HG03354 (cell line): Measurements from ENCODE around the gene ABCC11.
"Not testable (repeated sequence)": the region's sequence is repeated elsewhere in the genome, so short reads cannot be mapped to it uniquely, and the experiment has no call there.

Experiments
- ATAC-seq: cut with Tn5 transposase; IDR thresholded peaks from one replicate; pipeline ENCODE4 v1.9.1; 2021; ENCODE audit warnings: mild to moderate bottlenecking; ENCODE audit not compliant: unreplicated experiment, poor library complexity, severe bottlenecking

ABCC11 gene

GRCh38 chr16:48166617-48167016, 80.7 kb downstream of the ABCC11 start:
- not testable (repeated sequence) for ATAC-seq

GRCh38 chr16:48165961-48166578, 81.3 kb downstream of the ABCC11 start:
- no peak for ATAC-seq

- ATAC-seq = peak; percentile 92
Measured at GRCh38 chr16:48164907-48165715, 82.2 kb downstream of the ABCC11 start.

GRCh38 chr16:48162839-48163410, 84.4 kb downstream of the ABCC11 start:
- ATAC-seq = no peak

GRCh38 chr16:48161906-48162305, 85.4 kb downstream of the ABCC11 start:
- ATAC-seq = no peak

GRCh38 chr16:48160575-48160974, 86.8 kb downstream of the ABCC11 start:
- no peak for ATAC-seq

GRCh38 chr16:48158296-48158695, 89.0 kb downstream of the ABCC11 start:
- peak; percentile 72 for ATAC-seq

- peak; percentile 18 for ATAC-seq
Measured at GRCh38 chr16:48157794-48158193, 89.5 kb downstream of the ABCC11 start.

- ATAC-seq = no peak
Measured at GRCh38 chr16:48157302-48157701, 90.0 kb downstream of the ABCC11 start.

GRCh38 chr16:48156790-48157209, 90.5 kb downstream of the ABCC11 start:
- peak; percentile 64 for ATAC-seq

- ATAC-seq = no peak
Measured at GRCh38 chr16:48155926-48156789, 91.2 kb downstream of the ABCC11 start, which contains the start of gene ABCC12. ABCC12 (minus strand) TSS chr16:48155993; CDS start chr16:48146424, 9,569 bp downstream.

GRCh38 chr16:48153774-48154173, 93.6 kb downstream of the ABCC11 start:
- no peak for ATAC-seq

- ATAC-seq = no peak
Measured at GRCh38 chr16:48152226-48152625, 95.1 kb downstream of the ABCC11 start.

- ATAC-seq = no peak
Measured at GRCh38 chr16:48150707-48151106, 96.6 kb downstream of the ABCC11 start.

- ATAC-seq = no peak
Measured at GRCh38 chr16:48146710-48147109, 100.6 kb downstream of the ABCC11 start.

- ATAC-seq = no peak
Measured at GRCh38 chr16:48146131-48146530, 101.2 kb downstream of the ABCC11 start.

GRCh38 chr16:48143812-48144368, 103.4 kb downstream of the ABCC11 start:
- no peak for ATAC-seq

GRCh38 chr16:48140821-48141220, 106.5 kb downstream of the ABCC11 start:
- ATAC-seq = no peak

- no peak for ATAC-seq
Measured at GRCh38 chr16:48139517-48139916, 107.8 kb downstream of the ABCC11 start.

- ATAC-seq = no peak
Measured at GRCh38 chr16:48138543-48138942, 108.8 kb downstream of the ABCC11 start.
